Thoracic aorta (tissue), 2 donors: ENCODE results near the gene TMEM167A. TPM values are rescaled to one million over a fixed set of nuclear protein-coding genes. Genes with fewer than 3 reads are reported as not detected.

Experiments
- ATAC-seq: fragments of 150-250 bp; one replicate; pipeline ENCODE4 v1.8.0; 2017; ENCODE audit warnings: low read depth; ENCODE audit not compliant: insufficient number of reproducible peaks, low FRiP score
- DNase-seq: peaks from one replicate; pipeline ENCODE4 v3.0.0-alpha.2; 2020; ENCODE audit warnings: low spot score
- H3K27ac ChIP-seq, 2 donors: fragments of 200-600 bp; sonication (generic); 1 replicate in 1 of 2; 2 replicates in 1 of 2; pipeline ENCODE4 v1.5.1; 2016; ENCODE audit warnings: mild to moderate bottlenecking in 2 of 2, moderate library complexity in 2 of 2
- H3K27me3 ChIP-seq: fragments of 200-600 bp; sonication (generic); replicated peaks from 2 replicates; pipeline ENCODE4 v1.6.0; 2016; ENCODE audit warnings: mild to moderate bottlenecking; ENCODE audit not compliant: insufficient read depth
- H3K36me3 ChIP-seq: fragments of 200-600 bp; sonication (generic); one replicate; pipeline ENCODE4 v1.5.1; 2016
- H3K4me1 ChIP-seq, 2 donors: fragments of 200-600 bp; sonication (generic); 1 replicate in 1 of 2; 2 replicates in 1 of 2; pipeline versions ENCODE4 v1.5.1 to v1.6.0; 2016; ENCODE audit warnings: low read depth in 2 of 2, mild to moderate bottlenecking in 1 of 2; ENCODE audit not compliant: control insufficient read depth in 1 of 2
- H3K4me3 ChIP-seq: fragments of 200-600 bp; sonication (generic); 2 replicates; pipeline ENCODE4 v1.5.1; 2016; ENCODE audit warnings: mild to moderate bottlenecking
- H3K9me3 ChIP-seq: fragments of 200-600 bp; sonication (generic); 2 replicates; pipeline ENCODE4 v1.5.1; 2016
- total RNA-seq, 2 donors: library from RNA; depleted of rRNA; stranded (reverse); fragments of >200 nt; gene quantifications; one replicate each; pipeline versions ENCODE4 v1.1.0 to v1.2.3, GENCODE V29; 2016
- TF ChIP-seq, protein P1 (sequence below): fragments of 200-600 bp; sonication (generic); IDR thresholded peaks from one replicate; pipeline ENCODE4 v1.5.1; 2019; ENCODE audit warnings: antibody characterized with exemption

TMEM167A gene
- total RNA-seq, 2 donors from 2014 or later, result 55.6 to 58.6 TPM

GRCh38 chr5:83118471-83118870 lies 41.3 kb upstream of the TMEM167A start:
- H3K9me3 ChIP-seq, result no peaks in the 10 kb centered on the region
- no peaks in the 10 kb centered on the region for H3K27me3 ChIP-seq
- no peaks in the 10 kb centered on the region for H3K4me1 ChIP-seq
- no peaks in the 10 kb centered on the region for H3K36me3 ChIP-seq
- no peak overlapping the region for H3K27ac ChIP-seq
- ATAC-seq, result no peak
- TF ChIP-seq, protein P1, sequence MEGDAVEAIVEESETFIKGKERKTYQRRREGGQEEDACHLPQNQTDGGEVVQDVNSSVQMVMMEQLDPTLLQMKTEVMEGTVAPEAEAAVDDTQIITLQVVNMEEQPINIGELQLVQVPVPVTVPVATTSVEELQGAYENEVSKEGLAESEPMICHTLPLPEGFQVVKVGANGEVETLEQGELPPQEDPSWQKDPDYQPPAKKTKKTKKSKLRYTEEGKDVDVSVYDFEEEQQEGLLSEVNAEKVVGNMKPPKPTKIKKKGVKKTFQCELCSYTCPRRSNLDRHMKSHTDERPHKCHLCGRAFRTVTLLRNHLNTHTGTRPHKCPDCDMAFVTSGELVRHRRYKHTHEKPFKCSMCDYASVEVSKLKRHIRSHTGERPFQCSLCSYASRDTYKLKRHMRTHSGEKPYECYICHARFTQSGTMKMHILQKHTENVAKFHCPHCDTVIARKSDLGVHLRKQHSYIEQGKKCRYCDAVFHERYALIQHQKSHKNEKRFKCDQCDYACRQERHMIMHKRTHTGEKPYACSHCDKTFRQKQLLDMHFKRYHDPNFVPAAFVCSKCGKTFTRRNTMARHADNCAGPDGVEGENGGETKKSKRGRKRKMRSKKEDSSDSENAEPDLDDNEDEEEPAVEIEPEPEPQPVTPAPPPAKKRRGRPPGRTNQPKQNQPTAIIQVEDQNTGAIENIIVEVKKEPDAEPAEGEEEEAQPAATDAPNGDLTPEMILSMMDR, result no peak
- no peak overlapping the region for H3K4me3 ChIP-seq
- DNase-seq, result no peak

- H3K9me3 ChIP-seq, result no peaks in the 10 kb centered on the region
- H3K27me3 ChIP-seq, result no peaks in the 10 kb centered on the region
- no peak for ATAC-seq
- DNase-seq, result no peak
- TF ChIP-seq, protein P1, result no peak
- no peak overlapping the region for H3K4me3 ChIP-seq
- H3K27ac ChIP-seq, result no peak overlapping the region
- no peaks in the 10 kb centered on the region for H3K36me3 ChIP-seq
- H3K4me1 ChIP-seq, result no peaks in the 10 kb centered on the region
Measured at GRCh38 chr5:83115816-83116215, 38.6 kb upstream of the TMEM167A start.

DNA sequence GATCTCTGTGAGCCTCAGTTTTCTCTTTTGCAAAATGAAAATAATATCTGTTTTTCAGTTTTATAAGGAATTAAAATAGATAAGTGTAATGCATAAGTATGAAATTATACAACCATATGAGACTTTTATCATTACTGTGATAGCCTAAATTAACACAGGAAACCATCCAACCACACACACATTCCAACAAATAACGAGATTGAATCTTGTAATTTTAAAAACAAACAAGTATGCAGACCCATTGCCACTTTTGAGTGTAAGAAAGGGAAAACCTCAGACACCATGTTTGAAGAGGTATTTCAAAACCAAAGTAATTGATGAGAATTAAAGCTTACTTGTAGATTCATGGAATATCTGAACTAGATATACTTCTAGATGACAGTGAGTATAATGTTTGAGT lies 32.2 kb upstream of the TMEM167A start:
- no peak overlapping the region for H3K27ac ChIP-seq
- no peaks in the 10 kb centered on the region for H3K27me3 ChIP-seq
- H3K4me3 ChIP-seq, result no peak overlapping the region
- ATAC-seq (no peak), DNase-seq (no peak)
- no peaks in the 10 kb centered on the region for H3K4me1 ChIP-seq
- H3K9me3 ChIP-seq, result no peaks in the 10 kb centered on the region
- TF ChIP-seq, protein P1, result no peak
- no peaks in the 10 kb centered on the region for H3K36me3 ChIP-seq

GRCh38 chr5:83107692-83108420 lies 30.7 kb upstream of the TMEM167A start:
- H3K4me1 ChIP-seq, result no peaks in the 10 kb centered on the region
- H3K36me3 ChIP-seq, result no peaks in the 10 kb centered on the region
- no peak overlapping the region for H3K4me3 ChIP-seq
- H3K27ac ChIP-seq, result no peak overlapping the region
- TF ChIP-seq, protein P1, result no peak
- no peak for DNase-seq
- no peak for ATAC-seq
- H3K27me3 ChIP-seq, result no peaks in the 10 kb centered on the region
- no peaks in the 10 kb centered on the region for H3K9me3 ChIP-seq

DNA sequence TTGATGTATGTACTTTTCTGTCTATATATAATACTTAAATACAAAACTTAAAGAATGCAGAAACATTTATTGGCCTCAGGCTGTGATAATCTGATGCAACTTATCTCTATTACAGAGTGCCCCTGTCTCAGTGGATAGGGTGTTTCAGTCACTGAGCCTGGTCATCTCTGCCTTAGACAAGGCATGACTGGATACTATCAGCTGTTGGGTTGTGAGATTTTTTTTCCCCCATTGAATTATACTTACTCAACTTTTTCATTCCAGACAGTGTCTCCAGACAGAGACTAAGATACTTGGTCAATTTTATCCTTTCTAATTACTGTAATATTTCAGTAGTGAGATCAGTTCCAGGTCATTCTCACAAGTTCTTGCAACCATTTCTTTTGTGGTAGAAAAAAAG lies 26.8 kb upstream of the TMEM167A start:
- Histone ChIP-seq H3K4me3 (no peak overlapping the region), H3K27me3 (no peaks in the 10 kb centered on the region), H3K4me1 (peaks cover 0 to 6% of the 10 kb centered on the region in 2 donors), H3K27ac (no peak overlapping the region), H3K9me3 (no peaks in the 10 kb centered on the region), H3K36me3 (no peaks in the 10 kb centered on the region)
- ATAC-seq, result no peak
- TF ChIP-seq, protein P1, result no peak
- no peak for DNase-seq
